ENCODE measurements around the gene BPIFB6.

Gene BPIFB6

GRCh38 chr20:33031531-33031930 is at the start of gene BPIFB6:
Gene BPIFB6 (plus strand): TSS chr20:33031648. CDS start chr20:33031648, 0 bp downstream.
- DNase-seq, result no peak

- DNase-seq, result no peak
These were observed 48.6 kb upstream of the BPIFB6 start for GRCh38 chr20:32982617-32983458.

- DNase-seq, result no peak
These were observed 47.9 kb upstream of the BPIFB6 start for GRCh38 chr20:32983459-32984112.

- no peak for DNase-seq
These were observed 47.3 kb upstream of the BPIFB6 start for GRCh38 chr20:32984196-32984595.

GRCh38 chr20:32984631-32985354 is 46.7 kb upstream of the BPIFB6 start:
- DNase-seq, result no peak

- no peak for DNase-seq
These were observed 45.9 kb upstream of the BPIFB6 start for GRCh38 chr20:32985596-32985995.

GRCh38 chr20:32986331-32986966 is 45.0 kb upstream of the BPIFB6 start:
- DNase-seq, result no peak

GRCh38 chr20:32987044-32987825 is 44.2 kb upstream of the BPIFB6 start:
- DNase-seq, result no peak

- no peak for DNase-seq
These were observed 43.4 kb upstream of the BPIFB6 start for GRCh38 chr20:32988008-32988407.

GRCh38 chr20:32989507-32990283 is 41.8 kb upstream of the BPIFB6 start:
- no peak for DNase-seq

- DNase-seq, result no peak
These were observed 41.0 kb upstream of the BPIFB6 start for GRCh38 chr20:32990426-32990825.

- no peak for DNase-seq
These were observed 40.1 kb upstream of the BPIFB6 start for GRCh38 chr20:32991383-32991782.

GRCh38 chr20:32991792-32992641 is 39.4 kb upstream of the BPIFB6 start:
- DNase-seq, result no peak

- no peak for DNase-seq
These were observed 37.9 kb upstream of the BPIFB6 start for GRCh38 chr20:32993496-32994050.

GRCh38 chr20:32995802-32996201 is 35.6 kb upstream of the BPIFB6 start:
- DNase-seq, result no peak

GRCh38 chr20:32997431-32997830 is 34.0 kb upstream of the BPIFB6 start:
- DNase-seq, result no peak

- no peak for DNase-seq
These were observed 31.7 kb upstream of the BPIFB6 start for GRCh38 chr20:32999603-33000250.

- no peak for DNase-seq
These were observed 30.5 kb upstream of the BPIFB6 start for GRCh38 chr20:33000802-33001466.
